Measurements from ENCODE around the gene MAPK1IP1L.

Gene MAPK1IP1L

GRCh38 chr14:55045087-55045486 is 6.4 kb upstream of the MAPK1IP1L start (continued):
- no peak for TF ChIP-seq ZNF157 (tag by site-specific recombination; IDR thresholded peaks at IDR 0.05)
- TF ChIP-seq ZNF843 (tag by site-specific recombination; IDR thresholded peaks at IDR 0.05), result no peak
- TF ChIP-seq PRDM1 (tag by site-specific recombination; IDR thresholded peaks at IDR 0.05), result no peak

- Histone ChIP-seq H3K4me1 (ENCODE audit: control insufficient read depth, insufficient read depth, low read length) (no peaks in the 10 kb centered on the region), H3K36me3 (ENCODE audit: control insufficient read depth in 2 of 2, insufficient read depth in 1 of 2, low read length in 2 of 2) (peaks cover 8 to 14% of the 10 kb centered on the region in 2 experiments; a peak in 2 of 3 replicates), H3K4me3 (ENCODE audit: low read depth, low read length) (no peak overlapping the region), H3K9me3 (ENCODE audit: control insufficient read depth, insufficient read depth, low read depth, low read length) (no peaks in the 10 kb centered on the region), H3K27ac (ENCODE audit: extremely low read depth, low read depth, low read length) (no peak overlapping the region)
- POLR2A ChIA-PET, result interaction anchor here (1.4 kb wide), 1 partner anchor 20 kb away, joined by 3 read pairs; the partner anchor contains the start of genes SOCS4 and WDHD1
- TF ChIP-seq ZNF132 (tag by site-specific recombination; IDR thresholded peaks at IDR 0.05; ENCODE audit: borderline replicate concordance) (no peak), GLI4 (tag by site-specific recombination; IDR thresholded peaks at IDR 0.05) (no peak), ZNF548 (tag by site-specific recombination; IDR thresholded peaks at IDR 0.05) (no peak), BCL6B (tag by site-specific recombination; IDR thresholded peaks at IDR 0.05) (no peak), ZNF335 (tag by site-specific recombination; conservative IDR thresholded peaks at IDR 0.05) (no peak), ZNF518A (tag by site-specific recombination; conservative IDR thresholded peaks at IDR 0.05; ENCODE audit: low read depth) (no peak), ZNF707 (tag by site-specific recombination; IDR thresholded peaks at IDR 0.05) (no peak), HOXC10 (CRISPR knock-in tag; IDR thresholded peaks at IDR 0.05) (no peak), ZNF623 (tag by site-specific recombination; IDR thresholded peaks at IDR 0.05) (no peak), ZNF530 (tag by site-specific recombination; IDR thresholded peaks at IDR 0.05; ENCODE audit: low read depth) (no peak), ZNF645 (tag by site-specific recombination; IDR thresholded peaks at IDR 0.05) (no peak), ZFP41 (tag by site-specific recombination; IDR thresholded peaks at IDR 0.05; ENCODE audit: borderline replicate concordance) (no peak), ZNF416 (tag by site-specific recombination; IDR thresholded peaks at IDR 0.05) (no peak), ZNF138 (tag by site-specific recombination; IDR thresholded peaks at IDR 0.05; ENCODE audit: borderline replicate concordance) (no peak), ZNF394 (tag by site-specific recombination; IDR thresholded peaks at IDR 0.05; ENCODE audit: borderline replicate concordance) (no peak), ZNF629 (tag by site-specific recombination; IDR thresholded peaks at IDR 0.05) (no peak), PATZ1 (tag by site-specific recombination; IDR thresholded peaks at IDR 0.05) (no peak), ZNF513 (tag by site-specific recombination; IDR thresholded peaks at IDR 0.05) (no peak)
- CTCF ChIA-PET, result interaction anchor here (0.6 kb wide), 1 partner anchor 1947 kb away, joined by 3 read pairs; no protein-coding TSS in a partner anchor
These were observed 4.0 kb upstream of the MAPK1IP1L start for GRCh38 chr14:55047301-55048053.
